Ovary (tissue), 9 donors: ENCODE results near the gene GOLGA8Q. TPM values are rescaled to one million over a fixed set of nuclear protein-coding genes. Genes with fewer than 3 reads are reported as not detected.
"Not testable (repeated sequence)": the region's sequence is repeated elsewhere in the genome, so short reads cannot be mapped to it uniquely, and the experiment has no call there.

Experiments used
- DNase-seq, 5 donors: peaks; one replicate each; pipeline ENCODE4 v3.0.0-alpha.2; 2019 to 2020
- H3K27ac ChIP-seq, 2 donors: fragments of 200-600 bp; one replicate each; pipeline versions ENCODE4 v1.5.1 to v1.8.0; 2019 to 2022
- H3K27me3 ChIP-seq: fragments of 200-600 bp; one replicate; pipeline ENCODE4 v1.8.0; 2022
- H3K36me3 ChIP-seq: fragments of 200-600 bp; sonication (generic); one replicate; pipeline ENCODE4 v1.5.1; 2019
- H3K4me1 ChIP-seq: one replicate; pipeline ENCODE4 v1.8.1; 2013; ENCODE audit warnings: mild to moderate bottlenecking, moderate library complexity; ENCODE audit not compliant: insufficient read depth
- H3K4me3 ChIP-seq: fragments of 200-600 bp; sonication (generic); one replicate; pipeline ENCODE4 v1.5.1; 2017
- H3K9me3 ChIP-seq, 2 donors: fragments of 200-600 bp in 1 of 2; sonication (generic) in 1 of 2; one replicate each; pipeline versions ENCODE4 v1.5.1 to v1.8.1; 2013 to 2019; ENCODE audit warnings: mild to moderate bottlenecking in 1 of 2, moderate library complexity in 1 of 2
- WGBS, 3 donors: extraction: QIAGEN DNeasy Blood & Tissue Kit in 1 of 3; methylation state at CpG; one replicate each; pipeline versions ENCODE4 v1.1.5 to v1.1.7; 2013 to 2017; 5-methylcytosine and 5-hydroxymethylcytosine counted together
- intact Hi-C, 4 donors: fragments of 100-400 bp; cut with DNase I; formaldehyde crosslinking; loops; one replicate each; pipeline versions ENCODE4 v1.11.0 to v1.15.1; 2022 to 2023
- polyA plus RNA-seq, 2 donors: library from polyadenylated mRNA; stranded (reverse); fragments of 200-250 nt in 1 of 2; fragments of 350-450 nt in 1 of 2; fragmentation: Illumina TruSeq in 1 of 2; extraction: RNeasy Lipid Tissue Mini Kit (QIAGEN cat#74804) in 1 of 2; gene quantifications; one replicate each; pipeline ENCODE4 v1.2.3, GENCODE V29; 2013 to 2014
- small RNA-seq: library from RNA; depleted of rRNA; stranded (forward); fragments of <200 nt; gene quantifications from one replicate; pipeline ENCODE3, GENCODE V24; 2016
- total RNA-seq, 7 donors: library from RNA; depleted of rRNA in 2 of 7; stranded (reverse); fragments of >200 nt in 2 of 7; fragmentation: NEBNext Ultra II Directional in 3 of 7; extraction: Animal tissue kit (Norgen Biotek cat#: 25700) in 3 of 7; gene quantifications; one replicate each; pipeline versions ENCODE4 v1.1.0 to v1.2.4, GENCODE V29; 2016 to 2023
- TF ChIP-seq, protein P1 (sequence below), 3 donors: fragments of 450-650 bp in 2 of 3; fragments of 200-600 bp in 1 of 3; IDR thresholded peaks; one replicate each; pipeline versions ENCODE4 v1.5.1 to v1.8.0; 2016 to 2022; ENCODE audit warnings: antibody characterized with exemption in 3 of 3, mild to moderate bottlenecking in 1 of 3
- donor health status: DM: no; HTN: no; CAD: no; lungs with moderate emphysema.
- donor health status: DM: no; HTN: no; CAD: no.
- donor health status: Bipolar disorder and iron deficiency.
- donor health status: DM: yes; HTN: yes; CAD: no.
- donor health status: DM: no; HTN: no; CAD: no.
- donor health status: DM: yes; HTN: yes; CAD: no.

The GOLGA8Q gene
- total and polyA plus RNA-seq, 9 donors: 0.34 to 5.1 (median 1.0) TPM

DNA sequence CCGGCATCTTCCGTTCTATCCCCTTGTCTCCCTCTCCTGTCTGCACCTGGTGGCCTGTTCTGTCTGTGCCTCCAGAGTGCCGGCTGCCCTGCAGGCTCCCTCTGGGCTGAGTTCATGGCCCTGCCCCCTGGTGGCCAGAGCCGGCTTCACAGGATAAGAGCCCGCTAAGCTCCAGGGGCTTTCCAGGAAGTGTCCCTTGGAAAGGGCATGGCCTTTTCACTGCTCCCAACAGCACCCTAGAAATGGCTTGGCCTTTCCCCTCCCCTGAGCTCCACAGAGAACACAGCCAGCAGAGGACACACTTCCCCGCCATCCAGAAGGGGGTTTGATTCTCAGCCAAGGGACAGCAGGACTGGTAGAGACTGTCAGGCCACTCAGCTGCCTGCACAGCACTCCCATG lies 15.1 kb downstream of the GOLGA8Q start:
- DNase-seq, H3K4me1 ChIP-seq, H3K27me3 ChIP-seq, H3K27ac ChIP-seq, H3K9me3 ChIP-seq, H3K4me3 ChIP-seq, intact Hi-C loops, H3K36me3 ChIP-seq: not testable (repeated sequence)
- TF ChIP-seq, protein P1, sequence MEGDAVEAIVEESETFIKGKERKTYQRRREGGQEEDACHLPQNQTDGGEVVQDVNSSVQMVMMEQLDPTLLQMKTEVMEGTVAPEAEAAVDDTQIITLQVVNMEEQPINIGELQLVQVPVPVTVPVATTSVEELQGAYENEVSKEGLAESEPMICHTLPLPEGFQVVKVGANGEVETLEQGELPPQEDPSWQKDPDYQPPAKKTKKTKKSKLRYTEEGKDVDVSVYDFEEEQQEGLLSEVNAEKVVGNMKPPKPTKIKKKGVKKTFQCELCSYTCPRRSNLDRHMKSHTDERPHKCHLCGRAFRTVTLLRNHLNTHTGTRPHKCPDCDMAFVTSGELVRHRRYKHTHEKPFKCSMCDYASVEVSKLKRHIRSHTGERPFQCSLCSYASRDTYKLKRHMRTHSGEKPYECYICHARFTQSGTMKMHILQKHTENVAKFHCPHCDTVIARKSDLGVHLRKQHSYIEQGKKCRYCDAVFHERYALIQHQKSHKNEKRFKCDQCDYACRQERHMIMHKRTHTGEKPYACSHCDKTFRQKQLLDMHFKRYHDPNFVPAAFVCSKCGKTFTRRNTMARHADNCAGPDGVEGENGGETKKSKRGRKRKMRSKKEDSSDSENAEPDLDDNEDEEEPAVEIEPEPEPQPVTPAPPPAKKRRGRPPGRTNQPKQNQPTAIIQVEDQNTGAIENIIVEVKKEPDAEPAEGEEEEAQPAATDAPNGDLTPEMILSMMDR (IDR thresholded peaks at IDR 0.05): peak in 1 of 3 donors; percentile 15
- WGBS, 3 donors: 18% methylated on average over 3 of the region's 6 CpGs; no CpG with 5 or more reads in 2 of the 3 donors

DNA sequence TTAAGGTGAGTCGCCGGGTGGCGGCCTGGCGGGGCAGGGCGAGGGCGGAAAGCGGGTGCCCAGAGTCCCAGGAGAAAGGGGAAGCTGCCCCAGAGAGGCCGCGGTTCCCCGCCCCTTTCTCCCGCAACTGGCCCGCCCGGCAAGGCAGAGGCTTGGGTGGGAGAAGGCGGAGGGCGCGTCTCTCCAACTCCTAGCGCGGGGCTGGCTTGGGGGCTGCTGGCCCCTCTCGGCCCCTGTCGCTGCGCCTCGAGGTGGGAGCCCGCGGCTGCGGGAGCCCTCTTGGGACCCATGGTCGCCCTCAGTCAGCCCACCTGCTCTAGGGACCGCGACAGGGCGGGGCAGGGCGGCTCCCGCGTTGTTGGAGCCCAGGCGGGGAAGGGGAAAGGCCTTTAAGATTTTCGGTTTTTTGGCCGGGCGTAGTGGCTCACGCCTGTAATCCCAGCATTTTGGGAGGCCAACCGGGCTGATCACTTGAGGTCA lies 21.2 kb downstream of the GOLGA8Q start:
- DNase-seq: not testable (repeated sequence)
- WGBS, 3 donors: 0% methylated on average over 2 of the region's 38 CpGs; no CpG with 5 or more reads in 2 of the 3 donors

DNA sequence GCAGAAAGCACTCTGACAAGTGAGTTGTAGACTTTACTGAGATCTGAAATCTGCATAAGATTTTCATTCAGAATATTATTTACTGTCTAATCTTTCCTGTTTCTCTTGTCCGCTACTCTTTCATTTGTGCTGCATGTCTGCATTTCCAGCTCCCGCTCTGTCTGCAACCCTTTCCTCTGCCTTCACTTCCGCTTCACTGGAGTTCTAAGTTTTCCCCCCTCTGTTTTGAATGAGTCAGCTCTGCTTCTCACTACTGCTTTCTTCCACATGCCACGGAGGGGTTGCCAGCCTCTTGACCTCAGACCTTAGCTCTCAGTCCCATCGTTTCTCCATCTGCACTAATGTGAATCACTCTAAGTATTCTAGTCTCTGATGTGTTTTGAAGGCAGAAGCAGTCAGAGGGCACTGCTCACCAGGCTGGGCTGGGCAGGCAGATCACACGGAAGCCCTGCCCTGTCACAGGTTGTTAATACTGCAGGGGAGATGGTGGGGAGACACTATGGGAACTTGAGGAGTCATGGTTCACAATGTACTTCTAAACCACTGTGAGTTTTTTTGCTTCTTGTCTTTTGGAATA lies 27.6 kb downstream of the GOLGA8Q start:
- H3K27me3 ChIP-seq, DNase-seq, H3K27ac ChIP-seq, H3K4me1 ChIP-seq, H3K36me3 ChIP-seq, H3K4me3 ChIP-seq, intact Hi-C loops, H3K9me3 ChIP-seq: not testable (repeated sequence)
- no CpG with 5 or more reads among the region's 6 CpGs for WGBS, 3 donors

More for the DNA sequence above, 21.2 kb downstream of the GOLGA8Q start:
- intact Hi-C loops, H3K9me3 ChIP-seq, H3K4me1 ChIP-seq, H3K36me3 ChIP-seq, H3K4me3 ChIP-seq, H3K27me3 ChIP-seq, H3K27ac ChIP-seq: not testable (repeated sequence)

DNA sequence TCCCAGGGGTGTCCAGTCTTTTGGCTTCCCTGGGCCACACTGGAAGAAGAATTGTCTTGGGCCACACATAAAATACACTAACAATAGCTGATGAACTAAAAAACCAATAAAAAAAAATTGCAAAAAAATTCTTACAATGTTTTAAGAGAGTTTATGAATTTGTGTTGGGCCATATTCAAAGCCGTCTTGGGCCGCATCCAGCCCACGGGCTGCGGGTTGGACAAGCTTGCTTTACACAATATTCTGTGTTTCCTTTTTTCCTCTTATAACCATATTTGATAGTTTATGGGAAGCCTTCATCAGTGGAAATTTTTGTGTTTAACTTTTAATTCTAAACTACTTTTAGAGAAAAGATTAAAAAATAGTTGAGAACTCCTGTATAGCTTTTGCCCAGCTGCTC lies 28.9 kb downstream of the GOLGA8Q start:
- H3K27ac ChIP-seq, DNase-seq, H3K27me3 ChIP-seq, H3K9me3 ChIP-seq, H3K36me3 ChIP-seq, H3K4me1 ChIP-seq, intact Hi-C loops, H3K4me3 ChIP-seq: not testable (repeated sequence)
- WGBS, 3 donors: no CpG with 5 or more reads among the region's 4 CpGs

DNA sequence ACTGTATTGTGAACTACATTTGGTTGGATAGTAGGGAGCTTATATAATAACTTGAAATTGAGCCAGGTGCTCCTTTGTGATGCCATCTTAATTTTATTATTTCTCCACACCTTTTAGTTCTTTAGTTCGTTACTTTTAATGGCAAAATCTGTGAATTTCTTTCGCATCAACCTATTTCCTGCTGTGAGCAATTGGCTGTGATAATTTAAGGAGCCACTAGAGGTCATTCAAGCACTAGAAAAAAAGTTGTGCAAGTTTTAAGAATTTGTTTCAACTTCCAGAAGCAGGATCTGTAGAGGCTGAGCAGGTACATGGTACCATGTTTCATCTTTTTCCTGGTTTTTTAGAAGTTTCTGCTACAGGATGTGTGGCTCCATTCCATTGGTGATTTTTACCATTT lies 47.1 kb downstream of the GOLGA8Q start:
- 3 to 11% (median 8%) methylated on average over 2 of the region's 2 CpGs for WGBS, 3 donors
- intact Hi-C loops, H3K27me3 ChIP-seq, H3K27ac ChIP-seq, H3K4me1 ChIP-seq, H3K36me3 ChIP-seq, H3K9me3 ChIP-seq, DNase-seq, H3K4me3 ChIP-seq: not testable (repeated sequence)

DNA sequence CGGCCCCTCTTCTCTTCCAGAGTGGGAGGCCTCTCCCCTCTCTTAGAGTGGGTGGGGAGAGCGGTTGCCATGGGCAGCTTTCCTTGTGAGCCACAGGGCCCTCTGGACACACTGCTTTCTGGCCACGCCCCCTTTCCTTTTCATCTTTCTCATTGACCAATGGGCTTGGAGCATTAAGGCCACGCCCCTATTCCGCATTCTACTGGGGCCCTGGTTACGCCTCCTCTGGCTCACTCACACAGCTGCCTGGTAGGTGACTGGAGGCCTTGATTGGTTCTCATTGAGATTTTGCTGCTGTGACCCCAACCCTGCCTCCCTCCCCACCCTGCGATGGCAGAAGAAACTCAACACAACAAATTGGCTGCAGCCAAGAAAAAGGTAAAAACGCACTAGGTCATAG lies 51.9 kb downstream of the GOLGA8Q start, which contains the start of gene GOLGA8H:
GOLGA8H (plus strand) TSS at position 233 of the 400 bp plus-strand sequence; CDS start at position 331, 98 bp downstream.
- DNase-seq, H3K9me3 ChIP-seq, H3K36me3 ChIP-seq, H3K4me3 ChIP-seq, H3K27ac ChIP-seq, H3K27me3 ChIP-seq, intact Hi-C loops, H3K4me1 ChIP-seq: not testable (repeated sequence)
- WGBS, 3 donors: 90 to 92% (median 91%) methylated on average over 8 of the region's 8 CpGs

Small RNAs within 50 kb of the gene (small RNA-seq; reads per million reads assigned to genes)
- not detected for gene RF00096
- not detected for gene RN7SL796P

Other genes starting within 250 kb of the GOLGA8Q start
- gene CHRFAM7A, start 158.5 kb upstream of the GOLGA8Q start, total RNA-seq: 1 to 10 TPM in 2 of 7 donors, under 1 TPM in 5; 0.12 to 3.5 (median 0.81) TPM
- gene CHRFAM7A, start 158.5 kb upstream of the GOLGA8Q start, polyA plus RNA-seq: under 1 TPM; 0.44 to 0.57 TPM
- 1 to 10 TPM; 3.0 to 7.8 (median 5.1) TPM for gene GOLGA8R, start 137.8 kb upstream of the GOLGA8Q start, total RNA-seq
- gene GOLGA8R, start 137.8 kb upstream of the GOLGA8Q start, polyA plus RNA-seq: 1 to 10 TPM; 2.1 to 2.6 TPM
- gene GOLGA8H, start 52.0 kb downstream of the GOLGA8Q start, total RNA-seq: 1 to 10 TPM in 2 of 7 donors, under 1 TPM in 3, not detected in 2; 0.35 to 1.5 (median 0.67) TPM
- under 1 TPM; 0.10 to 0.48 TPM for gene GOLGA8H, start 52.0 kb downstream of the GOLGA8Q start, polyA plus RNA-seq